PC-3 (cell line): ENCODE results near the gene AKIRIN1. TPM values are rescaled to one million over a fixed set of nuclear protein-coding genes. Genes with fewer than 3 reads are reported as not detected.
"Not testable (repeated sequence)": the region's sequence is repeated elsewhere in the genome, so short reads cannot be mapped to it uniquely, and the experiment has no call there.

Source experiments
- ATAC-seq: fragments of 200-7000 bp; cut with Tn5 transposase; 2 replicates; pipeline ENCODE4 v1.9.1; 2020; ENCODE audit warnings: mild to moderate bottlenecking, moderate library complexity
- BruUV-seq: library from RNA; stranded (reverse); fragments of 400-500 nt; replicated peaks from 2 replicates; lab custom pipeline; 2021; lab: Mats Ljungman, UMichigan
- CTCF ChIA-PET: fragments of 300-600 bp; sonication (Branson Sonifier 250); formaldehyde crosslinking; loops from one replicate; lab custom pipeline; 2022; ENCODE audit warnings: antibody characterized with exemption; lab: Charles Lee
- POLR2A ChIA-PET: fragments of 300-600 bp; sonication (Branson Sonifier 250); formaldehyde crosslinking; loops from one replicate; lab custom pipeline; 2022; ENCODE audit warnings: antibody characterized with exemption; ENCODE audit not compliant: unreplicated experiment; lab: Charles Lee
- DNase-seq: peaks from one replicate; pipeline ENCODE4 v3.0.0-alpha.2; 2015
- H2AFZ ChIP-seq: fragments of 300-600 bp; sonication (generic); 2 replicates; pipeline ENCODE4 v1.6.0; 2016; ENCODE audit warnings: antibody characterized with exemption, low read length
- H3F3A ChIP-seq: fragments of 300-600 bp; sonication (generic); one replicate; pipeline ENCODE4 v1.6.0; 2017; ENCODE audit warnings: antibody characterized with exemption, low read length, control low read depth, mild to moderate bottlenecking; ENCODE audit not compliant: unreplicated experiment
- H3K27ac ChIP-seq: fragments of 300-600 bp; sonication (generic); 2 replicates; pipeline ENCODE4 v1.5.1; 2016; ENCODE audit warnings: mild to moderate bottlenecking, low read length
- H3K27me3 ChIP-seq: fragments of 300-600 bp; sonication (generic); 2 replicates; pipeline ENCODE4 v1.6.1; 2016; ENCODE audit warnings: low read length, mixed read lengths
- H3K36me3 ChIP-seq: fragments of 300-600 bp; sonication (generic); 2 replicates; pipeline ENCODE4 v1.6.1; 2016; ENCODE audit warnings: low read depth, mixed run types, low read length, mixed read lengths
- H3K4me1 ChIP-seq: fragments of 300-600 bp; sonication (generic); 2 replicates; pipeline ENCODE4 v1.5.1; 2016; ENCODE audit warnings: low read length; ENCODE audit not compliant: insufficient read depth
- H3K4me2 ChIP-seq: fragments of 300-600 bp; sonication (generic); 2 replicates; pipeline ENCODE4 v1.6.0; 2016; ENCODE audit warnings: low read length
- H3K4me3 ChIP-seq: fragments of 300-600 bp; sonication (generic); 2 replicates; pipeline ENCODE4 v1.5.1; 2016; ENCODE audit warnings: mild to moderate bottlenecking, low read length, mixed read lengths
- H3K79me2 ChIP-seq: fragments of 300-600 bp; sonication (generic); 2 replicates; pipeline ENCODE4 v1.6.1; 2017; ENCODE audit warnings: low read length, mixed read lengths
- H3K9ac ChIP-seq: fragments of 300-600 bp; sonication (generic); 2 replicates; pipeline ENCODE4 v1.6.0; 2016; ENCODE audit warnings: mild to moderate bottlenecking, low read length
- H3K9me2 ChIP-seq: fragments of 300-600 bp; sonication (generic); replicated peaks from 2 replicates; pipeline ENCODE4 v1.6.1; 2016; ENCODE audit warnings: mixed run types, low read length, mixed read lengths
- H3K9me3 ChIP-seq: fragments of 300-600 bp; sonication (generic); 2 replicates; pipeline ENCODE4 v1.6.1; 2016; ENCODE audit warnings: low read length, mixed read lengths
- H4K20me1 ChIP-seq: fragments of 300-600 bp; sonication (generic); 2 replicates; pipeline ENCODE4 v1.6.1; 2016; ENCODE audit warnings: low read length, mixed read lengths
- CTCF ChIP-seq: fragments of 300-600 bp; sonication (generic); conservative IDR thresholded peaks from 2 replicates; pipeline ENCODE4 v1.5.1; 2017; ENCODE audit warnings: antibody characterized with exemption, low read depth, mild to moderate bottlenecking, low read length
- EZH2 ChIP-seq: fragments of 300-600 bp; sonication (generic); IDR thresholded peaks from one replicate; pipeline ENCODE4 v1.6.1; 2017; ENCODE audit warnings: antibody characterized with exemption, mild to moderate bottlenecking, low read length; ENCODE audit not compliant: unreplicated experiment
- EZH2phosphoT487 ChIP-seq: fragments of 300-600 bp; sonication (generic); IDR thresholded peaks from 2 replicates; pipeline ENCODE4 v1.6.1; 2018; ENCODE audit warnings: mild to moderate bottlenecking, antibody characterized with exemption, low read length, borderline replicate concordance
- intact Hi-C: fragments of 100-400 bp; cut with micrococcal nuclease; formaldehyde crosslinking; loops from 2 replicates; pipeline ENCODE4 v1.9.0; 2023
- total RNA-seq: library from RNA; depleted of rRNA; stranded (reverse); fragments of >200 nt; gene quantifications from 2 replicates; pipeline ENCODE4 v1.2.3, GENCODE V29; 2014; rRNA removed

The AKIRIN1 gene
- total RNA-seq, 1 experiment from 2014 or later, result 58.6 TPM

GRCh38 chr1:39051956-39052355, 60.9 kb downstream of the AKIRIN1 start:
- no peaks in the 10 kb centered on the region for H3K79me2 ChIP-seq
- ChIA-PET CTCF (no interaction called here), POLR2A (no interaction called here)
- intact Hi-C loops, result no loop called here
- ATAC-seq (no peak), DNase-seq (no peak)
- TF ChIP-seq CTCF (no peak), EZH2 (no peak), EZH2phosphoT487 (no peak)
- H3K9ac ChIP-seq, result no peak overlapping the region
- H3F3A ChIP-seq, result no peaks in the 10 kb centered on the region
- H3K9me3 ChIP-seq, result no peaks in the 10 kb centered on the region
- no TSS peak for BruUV-seq
- no peaks in the 10 kb centered on the region for H4K20me1 ChIP-seq
- H3K4me3 ChIP-seq, result no peak overlapping the region
- H3K27me3 ChIP-seq, result no peaks in the 10 kb centered on the region
- H3K36me3 ChIP-seq, result no peaks in the 10 kb centered on the region
- no peak overlapping the region for H2AFZ ChIP-seq
- H3K9me2 ChIP-seq, result no peaks in the 10 kb centered on the region
- no peak overlapping the region for H3K4me2 ChIP-seq
- H3K4me1 ChIP-seq, result no peaks in the 10 kb centered on the region
- H3K27ac ChIP-seq, result no peak overlapping the region

- DNase-seq, H3K9ac ChIP-seq, H2AFZ ChIP-seq, POLR2A ChIA-PET, H4K20me1 ChIP-seq, H3K79me2 ChIP-seq, H3K9me3 ChIP-seq, BruUV-seq, H3K27me3 ChIP-seq, H3F3A ChIP-seq, H3K4me2 ChIP-seq, H3K9me2 ChIP-seq, H3K36me3 ChIP-seq, H3K4me3 ChIP-seq, intact Hi-C loops, H3K27ac ChIP-seq, ATAC-seq, H3K4me1 ChIP-seq, CTCF ChIA-PET: not testable (repeated sequence)
Observed at GRCh38 chr1:39055213-39055710, 64.2 kb downstream of the AKIRIN1 start.

Other genes starting within 250 kb of the AKIRIN1 start
- gene RRAGC, start 131.5 kb upstream of the AKIRIN1 start, total RNA-seq, result 7.0 and 10.0 TPM in 2 replicates
- 16.8 and 20.3 TPM in 2 replicates for gene MYCBP, start 117.9 kb upstream of the AKIRIN1 start, total RNA-seq
- 0.35 TPM in 1 of 2 replicates, not detected in the other for gene GJA9, start 109.7 kb upstream of the AKIRIN1 start, total RNA-seq
- 3.6 and 10.0 TPM in 2 replicates for gene RHBDL2, start 49.4 kb upstream of the AKIRIN1 start, total RNA-seq
- 760 and 864 TPM in 2 replicates for gene NDUFS5, start 35.1 kb downstream of the AKIRIN1 start, total RNA-seq
- 103 and 146 TPM in 2 replicates for gene MACF1, start 213.4 kb downstream of the AKIRIN1 start, total RNA-seq